Stimulated activated memory B cell treated with anti-CD40 and anti-IgM and Interleukin-4, amounts not matched to agents 10 μg/mL and 1 μg/mL and 100 μg/mL, for 72 hours (primary cell): ENCODE data around the gene GSTT4.

Source experiments
- ATAC-seq: fragments of 150-1000 bp; cut with Tn5 transposase; 2 replicates; pipeline ENCODE4 v1.10.0; 2021
- H3K27ac Mint-ChIP-seq: one replicate; pipeline ENCODE4 v1.8.0; 2022; ENCODE audit warnings: mild to moderate bottlenecking, mixed read lengths
- H3K27me3 Mint-ChIP-seq: one replicate; pipeline ENCODE4 v1.8.0; 2022; ENCODE audit warnings: mixed read lengths
- H3K36me3 Mint-ChIP-seq: one replicate; pipeline ENCODE4 v1.8.0; 2022; ENCODE audit warnings: mixed read lengths
- H3K4me1 Mint-ChIP-seq: one replicate; pipeline ENCODE4 v1.8.0; 2022; ENCODE audit warnings: mixed read lengths
- H3K4me3 Mint-ChIP-seq: one replicate; pipeline ENCODE4 v1.8.0; 2022; ENCODE audit warnings: mild to moderate bottlenecking, moderate library complexity, mixed read lengths
- H3K9me3 Mint-ChIP-seq: one replicate; pipeline ENCODE4 v1.8.0; 2022; ENCODE audit warnings: mixed read lengths

GSTT4 gene

GRCh38 chr22:24030186-24030702, 25.0 kb upstream of the GSTT4 start:
- no peaks in the 10 kb centered on the region for H3K9me3 Mint-ChIP-seq
- ATAC-seq, result no peak
- peaks cover 31% of the 10 kb centered on the region for H3K4me1 Mint-ChIP-seq
- H3K27ac Mint-ChIP-seq, result no peak overlapping the region
- no peak overlapping the region for H3K4me3 Mint-ChIP-seq
- H3K27me3 Mint-ChIP-seq, result no peaks in the 10 kb centered on the region
- peaks cover 18% of the 10 kb centered on the region for H3K36me3 Mint-ChIP-seq

GRCh38 chr22:24029304-24029703, 24.1 kb upstream of the GSTT4 start:
- no peak for ATAC-seq
- peaks cover 31% of the 10 kb centered on the region for H3K4me1 Mint-ChIP-seq
- no peak overlapping the region for H3K4me3 Mint-ChIP-seq
- H3K36me3 Mint-ChIP-seq, result peaks cover 26% of the 10 kb centered on the region
- H3K9me3 Mint-ChIP-seq, result no peaks in the 10 kb centered on the region
- H3K27ac Mint-ChIP-seq, result no peak overlapping the region
- H3K27me3 Mint-ChIP-seq, result no peaks in the 10 kb centered on the region

- H3K9me3 Mint-ChIP-seq, result no peaks in the 10 kb centered on the region
- ATAC-seq, result no peak
- H3K4me3 Mint-ChIP-seq, result no peak overlapping the region
- peaks cover 30% of the 10 kb centered on the region for H3K36me3 Mint-ChIP-seq
- H3K27me3 Mint-ChIP-seq, result no peaks in the 10 kb centered on the region
- H3K27ac Mint-ChIP-seq, result no peak overlapping the region
- H3K4me1 Mint-ChIP-seq, result peaks cover 29% of the 10 kb centered on the region
Measured at GRCh38 chr22:24028533-24028932, 23.3 kb upstream of the GSTT4 start.

- no peak for ATAC-seq
- H3K4me3 Mint-ChIP-seq, result no peak overlapping the region
- peaks cover 30% of the 10 kb centered on the region for H3K36me3 Mint-ChIP-seq
- no peaks in the 10 kb centered on the region for H3K27me3 Mint-ChIP-seq
- peaks cover 31% of the 10 kb centered on the region for H3K4me1 Mint-ChIP-seq
- no peak overlapping the region for H3K27ac Mint-ChIP-seq
- H3K9me3 Mint-ChIP-seq, result no peaks in the 10 kb centered on the region
Measured at GRCh38 chr22:24027991-24028390, 22.7 kb upstream of the GSTT4 start.

GRCh38 chr22:24027389-24027975, 22.2 kb upstream of the GSTT4 start:
- H3K27ac Mint-ChIP-seq, result no peak overlapping the region
- H3K4me3 Mint-ChIP-seq, result no peak overlapping the region
- no peak for ATAC-seq
- H3K4me1 Mint-ChIP-seq, result peaks cover 32% of the 10 kb centered on the region
- peaks cover 30% of the 10 kb centered on the region for H3K36me3 Mint-ChIP-seq
- no peaks in the 10 kb centered on the region for H3K9me3 Mint-ChIP-seq
- H3K27me3 Mint-ChIP-seq, result no peaks in the 10 kb centered on the region

GRCh38 chr22:24026733-24027132, 21.5 kb upstream of the GSTT4 start:
- no peak for ATAC-seq
- no peaks in the 10 kb centered on the region for H3K27me3 Mint-ChIP-seq
- peaks cover 32% of the 10 kb centered on the region for H3K4me1 Mint-ChIP-seq
- H3K36me3 Mint-ChIP-seq, result peaks cover 30% of the 10 kb centered on the region
- H3K27ac Mint-ChIP-seq, result no peak overlapping the region
- no peaks in the 10 kb centered on the region for H3K9me3 Mint-ChIP-seq
- H3K4me3 Mint-ChIP-seq, result no peak overlapping the region

GRCh38 chr22:24026056-24026455, 20.8 kb upstream of the GSTT4 start:
- Mint-ChIP-seq H3K27me3 (no peaks in the 10 kb centered on the region), H3K36me3 (peaks cover 24% of the 10 kb centered on the region), H3K4me3 (no peak overlapping the region), H3K9me3 (no peaks in the 10 kb centered on the region), H3K27ac (no peak overlapping the region), H3K4me1 (peaks cover 32% of the 10 kb centered on the region)
- no peak for ATAC-seq

- peaks cover 24% of the 10 kb centered on the region for H3K36me3 Mint-ChIP-seq
- H3K4me3 Mint-ChIP-seq, result no peak overlapping the region
- no peaks in the 10 kb centered on the region for H3K27me3 Mint-ChIP-seq
- H3K27ac Mint-ChIP-seq, result no peak overlapping the region
- peaks cover 31% of the 10 kb centered on the region for H3K4me1 Mint-ChIP-seq
- no peaks in the 10 kb centered on the region for H3K9me3 Mint-ChIP-seq
- no peak for ATAC-seq
Measured at GRCh38 chr22:24025475-24025874, 20.2 kb upstream of the GSTT4 start.

GRCh38 chr22:24024354-24024753, 19.1 kb upstream of the GSTT4 start:
- Mint-ChIP-seq H3K4me3 (no peak overlapping the region), H3K9me3 (no peaks in the 10 kb centered on the region), H3K27ac (no peak overlapping the region), H3K36me3 (peaks cover 24% of the 10 kb centered on the region), H3K4me1 (peaks cover 26% of the 10 kb centered on the region), H3K27me3 (no peaks in the 10 kb centered on the region)
- ATAC-seq, result no peak

- ATAC-seq, result no peak
- H3K4me3 Mint-ChIP-seq, result no peak overlapping the region
- no peaks in the 10 kb centered on the region for H3K27me3 Mint-ChIP-seq
- H3K36me3 Mint-ChIP-seq, result peaks cover 24% of the 10 kb centered on the region
- H3K27ac Mint-ChIP-seq, result no peak overlapping the region
- H3K4me1 Mint-ChIP-seq, result peaks cover 20% of the 10 kb centered on the region
- no peaks in the 10 kb centered on the region for H3K9me3 Mint-ChIP-seq
Measured at GRCh38 chr22:24023204-24023789, 18.0 kb upstream of the GSTT4 start.

- H3K4me3 Mint-ChIP-seq, result no peak overlapping the region
- H3K9me3 Mint-ChIP-seq, result no peaks in the 10 kb centered on the region
- peaks cover 26% of the 10 kb centered on the region for H3K36me3 Mint-ChIP-seq
- H3K4me1 Mint-ChIP-seq, result peaks cover 15% of the 10 kb centered on the region
- no peak for ATAC-seq
- no peaks in the 10 kb centered on the region for H3K27me3 Mint-ChIP-seq
- no peak overlapping the region for H3K27ac Mint-ChIP-seq
Measured at GRCh38 chr22:24021304-24021703, 16.1 kb upstream of the GSTT4 start.

GRCh38 chr22:24016156-24016555, 10.9 kb upstream of the GSTT4 start:
- Mint-ChIP-seq H3K27me3 (no peaks in the 10 kb centered on the region), H3K27ac (no peak overlapping the region), H3K9me3 (no peaks in the 10 kb centered on the region), H3K36me3 (peaks cover 7% of the 10 kb centered on the region), H3K4me3 (no peak overlapping the region), H3K4me1 (peaks cover 21% of the 10 kb centered on the region)
- ATAC-seq, result no peak

GRCh38 chr22:24011735-24012068, 6.4 kb upstream of the GSTT4 start:
- H3K4me1 Mint-ChIP-seq, result peaks cover 16% of the 10 kb centered on the region
- peak overlapping the region; percentile 83 for H3K27ac Mint-ChIP-seq
- peak overlapping the region; percentile 85 for H3K4me3 Mint-ChIP-seq
- H3K36me3 Mint-ChIP-seq, result no peaks in the 10 kb centered on the region
- ATAC-seq, result no peak
- no peaks in the 10 kb centered on the region for H3K9me3 Mint-ChIP-seq
- no peaks in the 10 kb centered on the region for H3K27me3 Mint-ChIP-seq

- H3K27ac Mint-ChIP-seq, result peak overlapping the region; percentile 83
- ATAC-seq, result no peak
- no peaks in the 10 kb centered on the region for H3K27me3 Mint-ChIP-seq
- H3K4me3 Mint-ChIP-seq, result no peak overlapping the region
- no peaks in the 10 kb centered on the region for H3K9me3 Mint-ChIP-seq
- no peaks in the 10 kb centered on the region for H3K36me3 Mint-ChIP-seq
- peaks cover 16% of the 10 kb centered on the region for H3K4me1 Mint-ChIP-seq
Measured at GRCh38 chr22:24010018-24010391, 4.8 kb upstream of the GSTT4 start.

GRCh38 chr22:24009227-24010017, 4.2 kb upstream of the GSTT4 start:
- no peak for ATAC-seq
- Mint-ChIP-seq H3K4me3 (no peak overlapping the region), H3K4me1 (peaks cover 11% of the 10 kb centered on the region), H3K36me3 (no peaks in the 10 kb centered on the region), H3K27me3 (no peaks in the 10 kb centered on the region), H3K9me3 (no peaks in the 10 kb centered on the region), H3K27ac (no peak overlapping the region)
